HepG2 (cell line): ENCODE results near the gene AIF1. TPM values are rescaled to one million over a fixed set of nuclear protein-coding genes. Genes with fewer than 3 reads are reported as not detected.

Experiments
- DMTF1 ChIP-seq: sonication (generic); formaldehyde crosslinking; IDR thresholded peaks from 2 replicates; pipeline ENCODE4 v1.4.0; 2020; ENCODE audit warnings: mild to moderate bottlenecking, missing genetic modification reagents
- FOXO4 ChIP-seq: sonication (generic); formaldehyde crosslinking; conservative IDR thresholded peaks from 2 replicates; pipeline ENCODE4 v1.8.1; 2023; ENCODE audit warnings: missing genetic modification reagents
- HOXA7 ChIP-seq: sonication (generic); formaldehyde crosslinking; IDR thresholded peaks from 2 replicates; pipeline ENCODE4 v1.8.1; 2022; ENCODE audit warnings: mild to moderate bottlenecking, missing genetic modification reagents, moderate library complexity
- KDM1A ChIP-seq: IDR thresholded peaks from 2 replicates; pipeline ENCODE4 v1.6.1; 2016; ENCODE audit warnings: missing compliant biosample characterization
- NCOR1 ChIP-seq: fragments of 200-600 bp; sonication (generic); IDR thresholded peaks from 2 replicates; pipeline ENCODE4 v1.7.0; 2017; ENCODE audit warnings: antibody characterized with exemption, low read length, borderline replicate concordance
- RBM39 ChIP-seq: fragments of 200-400 bp; formaldehyde crosslinking; IDR thresholded peaks from one replicate; pipeline ENCODE4 v1.6.1; 2018; ENCODE audit warnings: antibody characterized with exemption, mild to moderate bottlenecking, low read depth, low read length; ENCODE audit not compliant: poor library complexity, severe bottlenecking
- ZBTB34 ChIP-seq: sonication (generic); formaldehyde crosslinking; IDR thresholded peaks from 2 replicates; pipeline ENCODE4 v1.8.0; 2022; ENCODE audit warnings: mild to moderate bottlenecking, missing genetic modification reagents
- ZBTB7A ChIP-seq: sonication (generic); formaldehyde crosslinking; IDR thresholded peaks from 2 replicates; pipeline ENCODE4 v1.8.0; 2022; ENCODE audit warnings: mild to moderate bottlenecking, missing genetic modification reagents
- ZFP62 ChIP-seq: sonication (generic); formaldehyde crosslinking; IDR thresholded peaks from 2 replicates; pipeline ENCODE4 v1.4.0; 2020; ENCODE audit warnings: missing genetic modification reagents
- ZHX1 ChIP-seq: sonication (generic); formaldehyde crosslinking; IDR thresholded peaks from 2 replicates; pipeline ENCODE4 v1.8.1; 2022; ENCODE audit warnings: low read depth, mild to moderate bottlenecking, missing genetic modification reagents
- ZKSCAN5 ChIP-seq: sonication (generic); formaldehyde crosslinking; IDR thresholded peaks from 2 replicates; pipeline ENCODE4 v1.5.1; 2020; ENCODE audit warnings: mild to moderate bottlenecking, missing genetic modification reagents
- ZNF160 ChIP-seq: sonication (generic); formaldehyde crosslinking; IDR thresholded peaks from 2 replicates; pipeline ENCODE4 v1.8.0; 2022; ENCODE audit warnings: mild to moderate bottlenecking, inconsistent platforms, missing genetic modification reagents
- ZNF180 ChIP-seq: sonication (generic); formaldehyde crosslinking; IDR thresholded peaks from 2 replicates; pipeline ENCODE4 v1.4.0; 2020; ENCODE audit warnings: low read depth, missing genetic modification reagents, borderline replicate concordance
- ZNF550 ChIP-seq: sonication (generic); formaldehyde crosslinking; IDR thresholded peaks from 2 replicates; pipeline ENCODE4 v1.4.0; 2020; ENCODE audit warnings: mild to moderate bottlenecking, missing genetic modification reagents, borderline replicate concordance
- ZNF572 ChIP-seq: sonication (generic); formaldehyde crosslinking; IDR thresholded peaks from 2 replicates; pipeline ENCODE4 v1.5.1; 2020; ENCODE audit warnings: mild to moderate bottlenecking, missing genetic modification reagents
- ZNF614 ChIP-seq: IDR thresholded peaks from 2 replicates; pipeline ENCODE4 v1.6.1; 2018; ENCODE audit warnings: missing biosample characterization, missing genetic modification reagents, inconsistent platforms, borderline replicate concordance
- ZNF839 ChIP-seq: sonication (generic); formaldehyde crosslinking; IDR thresholded peaks from 2 replicates; pipeline ENCODE4 v1.4.0; 2020; ENCODE audit warnings: missing genetic modification reagents, mild to moderate bottlenecking, borderline replicate concordance
- polyA plus RNA-seq, 8 experiments: library from polyadenylated mRNA; depleted of rRNA in 3 of 8; stranded (reverse) in 7 of 8; unstranded in 1 of 8; fragments of >200 nt; fragmentation: Illumina TruSeq in 4 of 8; extraction: Trizol in 4 of 8; gene quantifications; 2 replicates each; pipeline versions ENCODE4 v1.2.1 to v1.2.3, GENCODE V29; 2011 to 2016; ENCODE audit warnings: low read depth in 4 of 8, missing spikeins in 1 of 8, mixed read lengths in 1 of 8; ENCODE audit not compliant: insufficient read depth in 1 of 8
- total RNA-seq, 5 experiments: library from RNA; depleted of rRNA; stranded (reverse); fragments of >200 nt; fragmentation: Illumina TruSeq; extraction: Trizol; gene quantifications; 2 replicates each; pipeline ENCODE4 v1.2.3, GENCODE V29; 2016; ENCODE audit warnings: low read depth in 1 of 5

AIF1 gene
- total and polyA plus RNA-seq, 2 of the 13 experiments (the other 11 are each of a cell fraction or from before 2014, with no cell fraction given), result 1.5 TPM; not detected in 1

GRCh38 chr6:31666337-31666965 is 51.4 kb downstream of the AIF1 start (continued):
- no peak for TF ChIP-seq RBM39
- peak; percentile 15; the same call in 1 of the 2 replicates for TF ChIP-seq NCOR1
- 0 out of 2 replicates have a peak, but pooled peaks have one; percentile 86 for TF ChIP-seq ZNF550 (CRISPR knock-in tag)
- no peak for TF ChIP-seq KDM1A (CRISPR knock-in tag)
- TF ChIP-seq ZKSCAN5, result no peak
- TF ChIP-seq ZHX1 (CRISPR knock-in tag), result peak; percentile 10; the same call in 1 of the 2 replicates
- no peak for TF ChIP-seq ZBTB34
- TF ChIP-seq ZBTB7A, result no peak
- 0 out of 2 replicates have a peak, but pooled peaks have one; percentile 74 for TF ChIP-seq ZNF160 (CRISPR knock-in tag)
- no peak for TF ChIP-seq ZNF614
- TF ChIP-seq ZNF572 (CRISPR knock-in tag), result 0 out of 2 replicates have a peak, but pooled peaks have one; percentile 17
- TF ChIP-seq DMTF1 (CRISPR knock-in tag), result peak; percentile 1; the same call in 1 of the 2 replicates
- no peak for TF ChIP-seq ZFP62
- 0 out of 2 replicates have a peak, but pooled peaks have one; percentile 39 for TF ChIP-seq ZNF839
- TF ChIP-seq HOXA7 (CRISPR knock-in tag), result no peak
- no peak for TF ChIP-seq ZNF180 (CRISPR knock-in tag)
- 0 out of 2 replicates have a peak, but pooled peaks have one; percentile 83 for TF ChIP-seq FOXO4 (CRISPR knock-in tag)
